Fibroblast of skin of abdomen (primary cell): Measurements from ENCODE around the gene COL4A2.
"Not testable (repeated sequence)": the region's sequence is repeated elsewhere in the genome, so short reads cannot be mapped to it uniquely, and the experiment has no call there.

Experiments used
- DNase-seq: peaks from one replicate; pipeline ENCODE4 v3.0.0-alpha.2; 2013

COL4A2 gene

DNA sequence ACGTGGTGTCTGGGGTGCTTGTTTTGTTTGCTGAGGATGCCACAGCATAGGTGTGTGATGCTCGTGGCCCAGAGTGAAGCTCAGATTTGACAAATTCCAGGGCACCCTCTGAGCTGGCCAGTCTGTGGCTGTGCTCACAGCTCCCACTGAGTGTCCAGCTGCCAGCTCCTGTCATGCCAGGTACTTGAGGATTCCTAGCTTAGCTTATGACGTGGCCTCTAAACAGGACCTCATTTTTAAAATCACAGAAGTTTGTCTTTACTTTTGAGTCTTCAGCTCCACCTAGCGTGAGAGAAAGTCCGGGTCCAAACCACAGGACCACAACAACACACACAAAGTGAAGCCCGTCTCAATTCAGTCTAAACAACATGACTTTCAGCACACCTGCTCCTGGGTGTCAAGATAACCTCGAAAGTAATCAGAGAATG, 137.2 kb downstream of the COL4A2 start:
- DNase-seq = peak; percentile 30

DNA sequence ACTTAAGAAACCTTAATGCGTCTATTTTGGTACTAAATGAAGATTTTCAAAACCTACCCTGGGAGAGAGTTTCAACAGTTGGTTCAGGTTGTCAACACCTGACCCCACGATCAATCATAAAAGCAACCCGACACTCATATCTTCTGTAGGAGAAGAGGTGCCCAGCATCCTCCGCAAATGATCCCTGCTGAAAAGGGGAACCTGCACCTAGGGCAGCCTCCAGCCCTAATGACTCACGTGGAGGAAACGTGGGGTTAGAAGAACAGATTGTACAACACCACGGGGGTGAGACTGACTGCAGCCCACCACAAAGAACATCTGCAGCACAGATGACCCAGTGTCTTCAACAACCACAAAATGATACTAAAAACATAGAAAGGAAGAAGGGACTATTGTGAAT, 138.1 kb downstream of the COL4A2 start:
- DNase-seq = peak; percentile 73

DNA sequence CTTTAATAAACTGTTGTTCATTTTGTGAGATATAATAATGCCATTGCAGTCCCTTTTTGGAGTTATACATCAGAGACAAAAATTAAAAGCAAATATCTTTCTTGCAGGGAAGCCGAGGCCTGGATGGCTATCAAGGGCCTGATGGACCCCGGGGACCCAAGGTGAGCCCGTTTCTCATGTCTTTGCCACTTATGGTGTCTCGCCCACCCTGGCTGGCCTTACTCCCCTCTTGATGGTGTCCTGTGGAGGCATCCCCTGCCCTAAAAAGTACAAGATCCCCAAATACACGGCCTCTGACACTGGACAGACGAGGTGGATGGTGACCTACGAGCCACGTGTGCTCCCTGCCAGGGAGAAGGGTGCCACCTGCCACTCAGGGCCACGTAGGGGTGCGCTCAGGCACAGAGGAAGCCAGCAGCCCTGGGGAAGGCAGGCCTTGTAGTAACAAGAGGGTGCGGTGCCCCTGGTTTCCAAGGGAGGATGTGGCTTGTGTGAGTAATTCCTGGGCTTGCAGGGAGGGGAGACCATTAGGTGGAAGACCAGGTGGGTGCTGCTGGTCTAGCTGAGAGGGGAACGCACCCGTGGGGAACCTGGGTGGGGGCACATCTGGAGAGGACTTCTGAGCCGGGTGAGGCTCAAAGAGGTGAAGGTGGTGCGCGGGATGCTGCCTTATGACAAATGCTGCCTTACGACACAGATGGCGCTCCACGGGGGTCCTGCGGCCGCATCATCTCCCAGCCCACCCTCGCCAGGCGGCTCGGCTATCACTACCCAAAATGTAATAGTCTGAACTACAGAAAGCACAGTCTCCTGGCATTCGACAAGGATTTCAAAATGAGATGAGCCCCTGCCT, 138.9 kb downstream of the COL4A2 start:
- DNase-seq = no peak

DNA sequence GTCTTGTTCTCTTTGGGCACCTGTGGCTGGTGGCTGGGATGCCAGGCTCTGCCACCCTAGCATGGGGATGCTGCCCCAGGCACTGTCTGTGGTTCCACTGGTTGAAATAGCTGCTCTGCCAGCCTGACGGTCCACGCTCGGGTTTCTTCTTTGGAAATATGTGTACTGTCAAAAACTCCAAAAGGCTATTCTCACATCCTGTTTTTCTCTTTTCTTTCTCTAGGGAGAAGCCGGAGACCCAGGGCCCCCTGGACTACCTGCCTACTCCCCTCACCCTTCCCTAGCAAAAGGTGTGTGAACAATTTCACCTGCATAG, 139.4 kb downstream of the COL4A2 start:
- no peak for DNase-seq

DNA sequence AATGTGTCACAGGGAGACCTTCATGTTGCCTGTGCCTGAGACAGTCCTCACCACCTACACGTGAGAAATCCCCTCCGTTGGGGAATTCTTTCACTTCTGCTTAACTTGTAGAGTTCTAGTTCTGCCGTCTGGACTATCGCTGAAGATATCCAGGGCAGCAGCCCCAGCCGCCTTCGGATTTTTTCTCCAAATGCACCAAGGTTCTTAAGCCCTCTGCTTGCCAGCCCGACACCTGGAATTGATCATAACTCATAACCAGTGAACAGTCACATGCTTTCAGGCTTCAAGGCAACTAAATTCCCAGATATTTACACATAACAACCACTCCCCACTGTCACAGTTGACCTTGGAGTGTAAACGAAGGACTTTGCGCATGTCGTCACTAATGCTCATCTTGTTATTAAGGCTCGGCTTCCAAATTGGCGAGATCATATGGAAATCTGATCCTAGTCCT, 140.0 kb downstream of the COL4A2 start:
- peak; percentile 60 for DNase-seq

DNA sequence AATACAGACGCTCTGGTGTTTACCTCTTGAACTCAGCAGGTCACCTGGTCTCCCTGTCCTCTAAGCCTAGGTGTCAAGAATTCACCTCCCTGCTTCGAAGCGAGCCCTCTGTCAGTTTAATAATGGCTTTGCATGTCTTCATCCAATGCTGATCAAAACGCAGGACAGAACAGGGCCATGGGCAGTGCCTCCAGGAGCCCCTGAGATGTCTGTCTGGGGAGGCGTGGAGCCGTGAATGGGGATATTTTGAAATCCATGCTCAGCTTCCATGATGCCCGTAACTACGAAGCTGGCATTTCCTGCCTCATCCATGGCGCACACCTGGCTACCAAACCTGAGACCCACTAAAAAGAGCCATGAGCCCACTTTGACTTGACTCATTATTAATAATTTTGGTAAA, 140.7 kb downstream of the COL4A2 start:
- DNase-seq = no peak

DNA sequence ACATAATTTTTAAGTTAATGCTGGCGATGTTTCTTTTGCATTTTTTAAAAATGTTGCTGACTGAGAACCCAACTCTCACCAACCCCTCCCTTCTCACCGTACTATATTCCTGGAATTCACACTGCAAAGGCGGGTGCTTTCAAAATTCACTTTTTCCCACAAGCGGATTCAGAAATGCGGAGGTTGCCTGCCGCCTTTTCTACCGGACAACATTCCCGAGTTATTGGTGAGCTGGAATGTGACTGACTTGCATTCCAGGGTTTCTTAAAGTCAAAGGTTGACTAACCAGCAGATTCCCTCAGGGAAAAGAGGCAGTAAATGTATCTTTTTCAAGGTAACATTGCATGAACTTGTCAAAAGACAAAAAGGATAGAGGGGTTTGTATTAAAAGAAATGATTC, 141.1 kb downstream of the COL4A2 start:
- DNase-seq = peak; percentile 83

DNA sequence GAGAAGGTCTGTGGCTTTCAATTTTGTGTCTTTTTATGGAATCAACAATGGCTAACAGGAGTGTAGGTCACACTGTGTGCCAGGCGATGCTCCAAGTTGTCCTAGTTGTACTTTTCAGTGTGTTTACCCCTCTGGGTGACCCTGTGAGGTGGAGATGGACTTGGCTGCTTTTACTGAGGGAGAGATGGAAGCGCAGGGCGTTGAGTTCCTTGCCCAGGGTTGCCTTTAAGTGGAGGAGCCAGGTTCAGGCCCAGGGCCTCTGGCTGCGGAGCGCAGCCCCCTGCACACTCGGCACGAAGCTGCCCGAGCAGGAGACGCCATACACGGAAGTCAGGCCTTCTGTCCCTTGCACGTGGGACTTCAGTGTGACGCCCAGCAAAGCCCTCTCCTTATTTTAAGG, 141.6 kb downstream of the COL4A2 start:
- DNase-seq = no peak

DNA sequence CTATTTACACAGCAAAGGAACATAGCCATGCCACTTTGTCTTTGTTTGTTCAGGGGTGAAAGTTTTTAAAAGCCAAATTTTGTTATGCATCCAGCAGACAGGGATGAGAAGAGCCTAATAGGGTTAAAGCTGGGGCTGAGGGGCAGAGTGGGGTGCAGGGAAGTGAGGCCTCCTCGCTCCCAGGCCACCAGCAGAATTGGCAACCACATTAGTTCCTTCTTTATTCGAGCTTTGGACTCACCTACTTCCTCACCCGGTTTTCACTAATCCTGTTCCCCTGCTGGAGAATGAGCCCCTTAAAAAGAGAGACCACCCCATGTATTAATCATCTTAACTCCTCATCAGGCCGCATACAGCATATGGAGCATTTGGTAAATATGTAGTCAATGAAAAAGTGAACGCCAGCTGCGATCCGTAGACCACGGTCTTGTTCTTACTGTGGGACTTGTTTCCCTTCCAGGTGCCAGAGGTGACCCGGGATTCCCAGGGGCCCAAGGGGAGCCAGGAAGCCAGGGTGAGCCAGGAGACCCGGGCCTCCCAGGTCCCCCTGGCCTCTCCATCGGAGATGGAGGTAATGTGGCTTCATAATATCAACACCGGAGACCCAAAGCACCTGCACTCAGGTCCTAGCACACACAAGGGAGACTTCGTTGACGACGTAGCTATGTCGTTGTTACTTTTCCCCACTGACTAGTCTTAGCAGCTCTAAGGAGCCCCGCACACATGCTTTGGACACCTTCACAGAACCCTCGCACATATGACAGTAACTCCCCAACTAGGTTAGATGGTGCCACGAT, 142.3 kb downstream of the COL4A2 start:
- DNase-seq = no peak

DNA sequence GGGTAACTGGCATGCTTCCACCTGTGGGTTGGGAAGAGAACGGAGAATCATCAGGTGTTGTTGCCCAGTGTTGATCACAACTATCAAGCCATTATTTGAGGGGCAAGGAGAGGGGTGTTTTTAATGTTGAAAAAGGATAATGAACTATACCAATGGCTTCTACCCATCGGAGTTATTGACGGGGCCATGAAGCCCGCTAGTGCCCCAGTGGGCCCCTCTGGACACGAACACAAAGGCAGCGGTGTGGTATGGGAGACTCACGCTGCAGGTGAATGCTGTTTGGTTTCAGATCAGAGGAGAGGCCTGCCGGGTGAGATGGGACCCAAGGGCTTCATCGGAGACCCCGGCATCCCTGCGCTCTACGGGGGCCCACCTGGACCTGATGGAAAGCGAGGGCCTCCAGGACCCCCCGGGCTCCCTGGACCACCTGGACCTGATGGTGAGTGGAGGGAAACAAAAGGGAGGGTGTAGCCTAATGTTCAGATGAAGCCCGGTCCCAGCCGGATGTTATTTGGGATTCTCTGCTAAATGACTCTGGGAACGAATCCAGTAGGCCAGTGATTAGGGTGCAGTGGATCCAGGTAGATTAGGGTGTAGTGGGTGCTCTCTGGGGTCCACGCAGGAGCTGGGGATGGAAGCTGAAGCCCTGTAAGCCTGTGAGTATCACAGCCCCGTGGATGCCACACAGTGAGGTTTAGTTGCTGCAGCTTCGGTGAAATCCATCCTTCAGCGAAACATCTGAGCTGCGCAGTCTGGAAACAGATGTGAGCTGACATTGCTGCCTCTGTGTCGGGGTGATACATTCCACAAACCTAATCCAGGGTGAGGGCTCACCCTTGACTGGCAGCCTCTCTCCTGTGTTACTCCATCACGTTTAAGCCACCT, 143.2 kb downstream of the COL4A2 start:
- no peak for DNase-seq

DNA sequence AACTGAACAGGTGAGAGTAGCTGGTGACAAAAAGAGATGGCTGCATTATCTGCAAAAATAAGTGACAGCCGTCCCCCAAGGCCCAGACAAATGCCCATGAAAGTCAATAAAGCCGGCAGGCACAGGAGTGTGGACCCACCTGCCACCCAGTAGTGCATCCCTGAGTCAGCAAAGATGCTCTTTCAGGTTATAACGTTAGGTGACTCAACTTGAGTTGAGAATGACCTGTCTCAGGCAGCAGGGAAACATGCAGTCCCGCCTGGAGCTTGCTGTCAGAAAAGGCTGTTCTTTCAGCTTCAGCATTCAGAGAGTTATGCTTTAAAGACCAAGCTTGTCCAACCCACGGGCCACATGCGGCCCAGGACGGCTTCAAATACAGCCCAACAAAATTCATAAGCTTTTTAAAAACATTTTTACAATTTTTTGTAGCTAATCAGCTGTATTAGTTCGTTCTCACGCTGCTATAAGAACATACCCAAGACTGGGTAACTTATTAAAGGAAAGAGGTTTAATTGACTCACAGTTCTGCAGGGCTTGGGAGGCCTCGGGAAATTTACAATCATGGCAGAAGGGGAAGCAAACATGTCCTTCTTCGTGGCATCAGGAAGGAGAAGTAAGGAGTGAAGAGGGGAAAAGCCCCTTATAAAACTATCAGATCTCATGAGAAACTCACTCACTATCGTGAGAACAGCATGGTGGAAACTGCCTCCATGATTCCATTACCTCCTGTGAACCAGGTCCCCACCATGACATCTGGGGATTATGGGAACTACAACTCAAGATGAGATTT, 144.1 kb downstream of the COL4A2 start:
- no peak for DNase-seq

DNA sequence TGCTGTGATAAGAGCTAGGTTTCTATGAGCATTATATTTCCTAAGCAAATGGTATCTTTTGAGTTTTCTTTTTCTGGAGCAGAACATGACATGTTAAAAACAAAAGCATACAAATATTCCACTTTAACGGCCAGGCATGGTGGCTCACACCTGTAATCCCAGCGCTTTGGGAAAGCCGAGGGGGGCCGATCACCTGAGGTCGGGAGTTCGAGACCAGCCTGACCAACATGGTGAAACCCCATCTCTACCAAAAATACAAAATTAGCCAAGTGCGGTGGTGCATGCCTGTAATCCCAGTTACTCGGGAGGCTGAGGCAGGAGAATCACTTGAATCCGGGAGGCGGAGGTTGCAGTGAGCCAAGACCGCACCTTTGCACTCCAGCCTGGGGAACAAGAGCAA, 146.0 kb downstream of the COL4A2 start:
- not testable (repeated sequence) for DNase-seq

DNA sequence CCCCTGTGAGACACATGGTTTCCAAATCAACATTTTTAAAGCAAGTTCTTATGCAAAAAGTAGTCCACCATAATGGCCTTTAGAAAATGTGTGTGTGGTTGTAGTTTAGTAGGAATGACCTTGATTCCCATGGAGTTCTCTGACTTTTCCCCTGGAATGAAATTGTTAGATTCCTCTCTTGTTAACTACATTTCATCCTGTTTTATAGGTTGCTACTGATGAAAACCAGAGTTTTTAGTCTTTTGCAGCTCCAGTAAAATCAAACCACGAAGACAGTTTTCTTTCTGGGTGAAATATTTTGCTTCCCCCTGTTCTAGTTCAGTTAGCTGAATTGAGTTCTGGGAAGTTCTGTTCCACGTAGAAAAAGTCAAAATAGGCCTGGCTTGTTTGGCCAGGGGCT, 146.7 kb downstream of the COL4A2 start:
- peak; percentile 20 for DNase-seq

DNA sequence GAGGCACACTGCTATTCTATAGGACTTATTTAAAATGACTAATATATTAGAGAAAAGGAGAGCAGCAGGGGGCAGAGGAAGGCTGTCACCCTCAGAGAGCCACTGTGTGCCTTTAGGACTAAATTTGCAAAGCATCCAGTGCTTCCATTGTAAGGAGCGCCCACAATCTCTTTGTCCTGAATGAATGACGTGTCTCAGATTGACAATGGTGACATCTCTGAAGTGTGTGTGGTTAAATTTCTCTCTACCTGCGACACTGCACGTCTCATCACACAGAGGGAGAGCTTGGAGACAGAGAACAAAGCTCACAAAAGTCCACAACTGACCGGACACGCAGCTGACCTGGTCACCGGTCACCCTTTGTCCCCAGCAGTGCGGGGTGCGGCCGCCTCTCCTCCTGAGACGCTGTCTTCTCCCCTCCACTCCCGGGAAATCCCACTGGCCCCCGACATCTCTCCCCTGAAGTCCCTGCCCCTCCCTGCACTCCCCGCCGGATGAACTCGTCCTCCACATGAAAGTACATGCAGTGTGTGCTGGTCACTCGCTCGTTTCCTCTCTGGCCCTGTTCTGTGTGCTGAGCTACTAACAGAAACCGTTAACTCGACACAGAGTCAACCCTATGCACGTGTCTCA, 147.3 kb downstream of the COL4A2 start:
- DNase-seq = no peak

DNA sequence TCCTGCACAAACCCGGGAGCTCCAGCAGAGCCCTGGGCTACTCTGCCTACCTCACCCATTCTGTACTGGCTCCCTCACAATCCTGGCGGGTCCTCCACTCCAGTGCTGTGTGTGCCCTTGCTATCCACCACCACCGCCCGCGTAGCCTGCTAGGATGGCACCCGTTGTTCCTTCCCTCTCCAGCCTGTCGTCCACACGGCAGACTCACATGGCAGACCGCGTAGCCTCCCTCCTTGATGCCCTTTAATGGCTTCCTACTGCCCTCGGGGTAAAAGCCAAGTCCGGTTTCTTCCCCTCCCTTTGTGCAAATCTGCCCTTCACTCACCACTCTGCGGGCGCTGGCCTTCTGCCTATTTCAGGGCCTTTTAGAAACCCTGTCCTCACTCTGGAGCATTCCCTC, 147.9 kb downstream of the COL4A2 start:
- no peak for DNase-seq

DNA sequence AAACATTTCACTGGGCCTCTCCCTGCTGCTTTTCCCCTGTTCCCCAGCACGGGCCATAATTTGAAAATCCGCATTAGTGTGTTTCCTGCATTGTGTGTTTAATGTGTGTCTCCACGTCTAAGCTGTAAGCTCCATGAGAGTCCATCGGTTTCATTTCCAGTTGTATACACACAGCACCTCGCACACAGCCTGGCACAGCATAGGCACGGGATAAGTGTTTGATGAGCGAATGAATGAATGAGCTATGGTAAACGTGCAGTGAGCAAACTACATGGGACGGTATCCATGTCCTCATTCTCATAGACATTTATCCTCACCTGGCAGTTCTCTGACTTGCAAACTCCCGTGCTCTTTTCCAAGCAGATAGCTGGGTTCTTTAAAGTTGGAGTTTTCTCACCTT, 148.4 kb downstream of the COL4A2 start:
- DNase-seq = no peak

DNA sequence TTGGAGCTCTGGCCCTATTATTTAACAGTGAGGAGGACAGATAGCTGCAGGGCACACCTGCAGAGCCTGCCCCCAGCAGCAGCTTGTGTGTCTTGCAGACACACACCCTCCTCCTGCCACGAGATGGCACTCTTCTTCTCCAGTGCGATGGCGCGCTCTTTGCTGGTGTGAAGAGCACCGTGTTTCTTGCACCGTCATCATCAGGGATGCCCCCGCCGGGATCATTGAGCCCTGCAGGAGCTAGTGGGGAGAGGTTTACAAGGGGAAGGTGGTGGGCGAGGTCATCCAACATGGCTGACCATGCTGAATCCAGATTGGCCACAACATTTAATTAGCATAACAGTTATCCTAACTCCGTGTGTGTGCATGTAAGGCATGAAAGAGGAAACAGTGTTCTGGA, 148.9 kb downstream of the COL4A2 start:
- DNase-seq = peak; percentile 64

DNA sequence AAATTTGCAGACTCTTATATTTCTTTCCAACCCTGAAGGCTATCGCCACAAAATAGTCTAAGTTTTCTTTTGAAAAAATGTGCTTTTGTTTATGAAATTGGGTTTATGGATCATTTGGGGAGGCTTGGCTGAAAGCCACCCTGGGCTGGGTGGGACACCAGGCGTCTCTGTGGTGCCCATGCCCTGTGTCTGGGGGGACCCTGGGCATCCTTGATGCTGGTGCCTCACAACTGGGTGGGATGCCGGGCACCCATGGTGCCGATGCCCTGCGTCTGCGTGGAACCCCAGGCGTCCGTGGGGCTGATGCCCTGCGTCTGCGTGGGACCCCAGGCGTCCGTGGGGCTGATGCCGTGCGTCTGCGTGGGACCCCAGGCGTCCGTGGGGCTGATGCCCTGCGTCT, 149.5 kb downstream of the COL4A2 start:
- no peak for DNase-seq

DNA sequence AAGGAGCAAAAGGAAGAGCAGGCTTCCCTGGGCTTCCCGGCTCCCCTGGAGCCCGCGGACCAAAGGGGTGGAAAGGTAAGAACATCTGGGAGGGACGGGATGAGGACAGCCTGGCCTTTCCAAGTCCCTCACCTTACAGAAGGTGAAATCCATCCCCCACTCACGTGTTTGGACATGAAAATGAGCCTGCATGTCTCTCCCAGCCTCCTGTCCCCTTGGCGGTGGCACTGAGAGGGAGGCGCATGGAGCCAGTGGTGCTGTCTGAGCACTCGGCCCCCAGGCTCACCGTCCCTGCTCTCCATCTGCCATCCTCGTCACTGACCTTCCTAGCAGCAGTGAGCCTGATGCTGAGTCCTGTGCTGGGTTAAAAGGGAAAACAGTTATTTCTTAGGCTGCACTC, 150.3 kb downstream of the COL4A2 start:
- DNase-seq = no peak

DNA sequence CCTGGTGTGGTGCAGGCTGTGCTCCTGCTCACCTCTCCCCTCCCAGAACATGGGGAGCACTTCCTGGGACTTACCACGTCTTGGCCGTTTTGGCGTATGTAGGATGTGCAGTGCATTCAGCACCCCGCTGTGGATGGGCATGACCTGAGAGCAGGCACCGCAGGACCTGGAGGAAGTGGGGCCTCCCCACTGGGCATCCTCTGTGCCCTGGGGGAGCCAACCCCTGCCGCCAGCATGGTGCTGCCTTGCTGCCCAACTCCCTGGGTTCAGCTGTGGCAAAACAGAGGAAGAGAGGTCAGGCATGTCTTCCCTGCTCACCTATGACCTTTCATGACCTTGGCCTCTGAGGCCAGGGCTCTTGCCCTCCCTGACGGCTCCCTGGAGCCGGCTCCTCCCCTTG, 150.9 kb downstream of the COL4A2 start:
- no peak for DNase-seq

DNA sequence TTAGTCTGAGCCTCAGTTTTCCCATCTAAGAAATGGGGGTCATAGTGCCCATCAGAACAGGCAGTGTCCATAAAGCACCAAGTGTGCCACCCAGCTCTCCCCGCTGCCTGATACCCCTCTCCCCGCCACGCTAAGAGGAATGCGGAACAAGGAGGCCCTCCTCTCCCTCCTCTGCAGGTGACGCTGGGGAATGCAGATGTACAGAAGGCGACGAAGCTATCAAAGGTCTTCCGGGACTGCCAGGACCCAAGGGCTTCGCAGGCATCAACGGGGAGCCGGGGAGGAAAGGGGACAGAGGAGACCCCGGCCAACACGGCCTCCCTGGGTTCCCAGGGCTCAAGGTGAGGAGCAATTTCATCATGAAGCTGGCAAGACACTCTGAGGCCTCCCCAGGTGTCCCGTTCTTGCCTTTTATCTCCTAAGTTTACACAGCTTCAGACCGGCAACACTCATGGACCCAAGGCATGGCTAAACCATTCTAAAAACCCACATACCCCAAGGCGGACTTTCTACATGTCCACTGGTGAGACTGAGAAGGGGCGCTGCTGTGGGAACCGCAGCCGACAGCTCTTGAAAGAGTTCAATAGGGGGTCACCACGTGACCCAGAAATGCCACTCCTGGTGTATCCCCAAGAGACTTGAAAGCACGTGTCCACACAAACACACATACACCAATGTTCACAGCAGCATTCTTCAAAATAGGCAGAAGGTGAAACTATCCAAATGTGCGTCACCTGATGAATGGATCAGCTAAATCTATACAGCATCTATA, 151.7 kb downstream of the COL4A2 start:
- no peak for DNase-seq
